Neural crest cell (in vitro differentiated cells): ENCODE measurements around the gene RUNX3. TPM values are rescaled to one million over a fixed set of nuclear protein-coding genes. Genes with fewer than 3 reads are reported as not detected.

Experiments used
- DNase-seq: peaks from one replicate; pipeline ENCODE4 v3.0.0; 2021; ENCODE audit warnings: low read depth, mixed read lengths, low spot score
- H3K27ac Mint-ChIP-seq: one replicate; pipeline ENCODE4 v1.8.0; 2021; ENCODE audit warnings: mild to moderate bottlenecking, mixed read lengths; ENCODE audit not compliant: unreplicated experiment
- H3K27me3 Mint-ChIP-seq: 2 replicates; pipeline ENCODE4 v1.8.0; 2021; ENCODE audit warnings: low read depth, mild to moderate bottlenecking, mixed read lengths
- H3K36me3 Mint-ChIP-seq: 2 replicates; pipeline ENCODE4 v1.8.0; 2021; ENCODE audit warnings: low read depth, mild to moderate bottlenecking, mixed read lengths
- H3K4me1 Mint-ChIP-seq: 2 replicates; pipeline ENCODE4 v1.8.0; 2021; ENCODE audit warnings: mixed read lengths
- H3K4me3 Mint-ChIP-seq: one replicate; pipeline ENCODE4 v1.8.0; 2021; ENCODE audit warnings: mild to moderate bottlenecking, mixed read lengths
- H3K9me3 Mint-ChIP-seq: 2 replicates; pipeline ENCODE4 v1.8.0; 2021; ENCODE audit warnings: mixed read lengths
- total RNA-seq: library from RNA; stranded (reverse); gene quantifications from 2 replicates; pipeline ENCODE4 v1.2.1, GENCODE V29; 2021
- TF ChIP-seq, protein P1 (sequence below): fragments of 200-600 bp; sonication (generic); conservative IDR thresholded peaks from 2 replicates; pipeline ENCODE4 v1.5.0; 2021; ENCODE audit warnings: antibody characterized with exemption, mild to moderate bottlenecking

The RUNX3 gene
- total RNA-seq, 1 donor from 2014 or later, result 0.16 TPM

DNA sequence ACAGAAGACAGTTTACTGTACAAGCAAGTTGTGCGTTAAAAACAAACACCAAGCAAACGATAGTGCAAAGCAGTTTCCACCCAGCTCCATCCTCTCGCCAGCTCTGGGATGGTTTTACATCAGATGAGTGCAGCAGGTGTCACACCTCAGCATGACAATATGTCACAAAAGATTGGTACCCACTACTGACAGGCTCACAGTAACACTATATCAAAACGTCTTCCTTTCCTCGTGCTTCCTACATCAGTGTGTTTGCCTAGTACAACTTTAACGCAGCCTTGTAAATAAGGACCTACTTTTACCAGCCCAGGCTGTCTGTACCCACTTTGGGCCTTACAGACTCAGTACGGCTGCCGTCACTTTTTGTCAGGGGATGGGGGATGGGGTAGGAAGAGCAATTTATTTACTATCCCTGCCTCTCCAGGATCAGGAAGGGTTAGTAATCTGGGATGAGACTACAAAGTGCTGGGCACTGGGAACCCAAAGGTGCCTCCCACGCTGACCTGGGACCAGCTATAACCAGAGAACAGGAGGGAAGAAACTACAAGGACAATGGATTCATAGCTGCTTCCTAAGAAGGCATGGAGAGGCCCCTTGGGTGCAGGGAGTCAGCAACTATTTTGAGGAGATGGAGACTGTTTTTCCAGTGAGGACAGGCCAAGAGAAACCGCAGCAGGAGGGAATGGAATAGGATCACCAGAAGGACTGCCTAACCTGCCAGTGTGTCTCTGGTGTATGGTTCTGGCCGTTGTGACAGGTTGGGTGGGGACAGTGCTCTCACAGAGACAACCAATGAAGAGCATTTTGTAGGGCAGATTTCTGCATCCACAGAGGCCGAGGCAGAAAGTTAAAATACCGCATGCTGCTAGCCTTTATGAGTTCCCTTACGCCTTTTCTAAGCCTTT is 30.2 kb downstream of the RUNX3 start:
- no peaks in the 10 kb centered on the region for H3K4me1 Mint-ChIP-seq
- DNase-seq, result no peak
- H3K27ac Mint-ChIP-seq, result no peak overlapping the region
- H3K9me3 Mint-ChIP-seq, result no peaks in the 10 kb centered on the region
- no peak overlapping the region for H3K4me3 Mint-ChIP-seq
- TF ChIP-seq, protein P1, sequence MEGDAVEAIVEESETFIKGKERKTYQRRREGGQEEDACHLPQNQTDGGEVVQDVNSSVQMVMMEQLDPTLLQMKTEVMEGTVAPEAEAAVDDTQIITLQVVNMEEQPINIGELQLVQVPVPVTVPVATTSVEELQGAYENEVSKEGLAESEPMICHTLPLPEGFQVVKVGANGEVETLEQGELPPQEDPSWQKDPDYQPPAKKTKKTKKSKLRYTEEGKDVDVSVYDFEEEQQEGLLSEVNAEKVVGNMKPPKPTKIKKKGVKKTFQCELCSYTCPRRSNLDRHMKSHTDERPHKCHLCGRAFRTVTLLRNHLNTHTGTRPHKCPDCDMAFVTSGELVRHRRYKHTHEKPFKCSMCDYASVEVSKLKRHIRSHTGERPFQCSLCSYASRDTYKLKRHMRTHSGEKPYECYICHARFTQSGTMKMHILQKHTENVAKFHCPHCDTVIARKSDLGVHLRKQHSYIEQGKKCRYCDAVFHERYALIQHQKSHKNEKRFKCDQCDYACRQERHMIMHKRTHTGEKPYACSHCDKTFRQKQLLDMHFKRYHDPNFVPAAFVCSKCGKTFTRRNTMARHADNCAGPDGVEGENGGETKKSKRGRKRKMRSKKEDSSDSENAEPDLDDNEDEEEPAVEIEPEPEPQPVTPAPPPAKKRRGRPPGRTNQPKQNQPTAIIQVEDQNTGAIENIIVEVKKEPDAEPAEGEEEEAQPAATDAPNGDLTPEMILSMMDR, result no peak
- no peaks in the 10 kb centered on the region for H3K36me3 Mint-ChIP-seq
- peaks cover 4% of the 10 kb centered on the region for H3K27me3 Mint-ChIP-seq

GRCh38 chr1:24898909-24899439 is 31.1 kb downstream of the RUNX3 start:
- Mint-ChIP-seq H3K4me1 (no peaks in the 10 kb centered on the region), H3K36me3 (no peaks in the 10 kb centered on the region), H3K4me3 (no peak overlapping the region), H3K27ac (peak overlapping the region; percentile 27), H3K27me3 (peaks cover 4% of the 10 kb centered on the region), H3K9me3 (no peaks in the 10 kb centered on the region)
- TF ChIP-seq, protein P1, result no peak
- no peak for DNase-seq

- Mint-ChIP-seq H3K27ac (no peak overlapping the region), H3K4me1 (no peaks in the 10 kb centered on the region), H3K9me3 (no peaks in the 10 kb centered on the region), H3K36me3 (no peaks in the 10 kb centered on the region), H3K4me3 (no peak overlapping the region), H3K27me3 (peaks cover 4% of the 10 kb centered on the region)
- DNase-seq, result peak; percentile 69
- TF ChIP-seq, protein P1, result peak; percentile 73
Observed at GRCh38 chr1:24898152-24898908, 31.7 kb downstream of the RUNX3 start.

- peaks cover 4% of the 10 kb centered on the region for H3K27me3 Mint-ChIP-seq
- H3K27ac Mint-ChIP-seq, result no peak overlapping the region
- no peaks in the 10 kb centered on the region for H3K36me3 Mint-ChIP-seq
- DNase-seq, result no peak
- peaks cover 3% of the 10 kb centered on the region for H3K9me3 Mint-ChIP-seq
- H3K4me1 Mint-ChIP-seq, result no peaks in the 10 kb centered on the region
- H3K4me3 Mint-ChIP-seq, result no peak overlapping the region
- TF ChIP-seq, protein P1, result no peak
Observed at GRCh38 chr1:24897263-24898151, 32.6 kb downstream of the RUNX3 start.
